ENCODE measurements around the gene EML6.
"Not testable (repeated sequence)": the region's sequence is repeated elsewhere in the genome, so short reads cannot be mapped to it uniquely, and the experiment has no call there.

EML6 gene

DNA sequence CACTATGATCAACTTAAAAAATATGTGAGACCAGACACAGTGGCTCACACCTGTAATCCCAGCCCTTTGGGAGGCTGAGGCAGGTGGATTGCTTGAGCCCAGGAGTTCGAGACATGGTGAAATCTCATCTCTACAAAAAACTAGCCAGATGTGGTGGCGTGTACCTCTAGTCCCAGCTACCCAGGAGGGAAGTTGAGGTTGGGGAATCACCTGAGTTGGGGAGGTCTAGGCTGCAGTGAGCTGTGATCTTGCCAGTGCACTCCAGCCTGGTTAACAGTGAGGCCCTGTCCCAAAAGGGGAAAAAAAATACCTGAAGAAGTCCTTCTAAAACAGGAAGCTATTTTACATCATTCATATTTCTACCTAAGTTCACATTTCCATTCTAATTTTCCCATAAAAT is 144.0 kb downstream of the EML6 start:
- Histone ChIP-seq H3K4me3 (ENCODE audit: low read length in 2 of 2) (no peak overlapping the region), H2BK5ac (ENCODE audit: low read length) (no peak overlapping the region), H2BK120ac (ENCODE audit: low read depth, low read length) (no peak overlapping the region), H2AK5ac (ENCODE audit: low read depth, low read length) (no peak overlapping the region), H3K27me3 (ENCODE audit: control insufficient read depth in 3 of 3, insufficient read depth in 3 of 3, low read depth in 1 of 3, low read length in 3 of 3) (peaks cover 0 to 2% (median 0%) of the 10 kb centered on the region in 3 experiments), H3K27ac (replicated peaks; ENCODE audit: low read length) (no peak overlapping the region), H2AFZ (ENCODE audit: low read length) (no peak overlapping the region), H3K36me3 (replicated peaks in 1 of 2; ENCODE audit: control insufficient read depth in 2 of 2, insufficient read depth in 2 of 2, low read length in 2 of 2) (peaks cover 0 to 2% of the 10 kb centered on the region in 2 donors), H3K79me1 (ENCODE audit: low read depth, low read length) (no peaks in the 10 kb centered on the region), H4K91ac (ENCODE audit: low read depth, low read length, poor library complexity) (no peak overlapping the region), H3K23ac (ENCODE audit: low read depth, low read length, poor library complexity) (no peak overlapping the region), H3K4me1 (ENCODE audit: control insufficient read depth in 2 of 2, insufficient read depth in 1 of 2, low read depth in 1 of 2, low read length in 2 of 2) (peaks cover 0 to 5% of the 10 kb centered on the region in 2 donors), H3K9ac (ENCODE audit: low read depth, low read length, poor library complexity) (no peak overlapping the region), H3K14ac (ENCODE audit: low read length) (no peak overlapping the region), H4K8ac (ENCODE audit: low read depth, low read length) (no peak overlapping the region), H3K18ac (ENCODE audit: low read length) (no peak overlapping the region), H2BK15ac (ENCODE audit: low read length) (no peak overlapping the region), H3K4ac (ENCODE audit: low read length) (no peak overlapping the region), H3K4me2 (ENCODE audit: insufficient read depth, low read length, poor library complexity, severe bottlenecking) (no peak overlapping the region), H2BK12ac (ENCODE audit: low read length) (no peak overlapping the region), H3K9me3 (replicated peaks in 1 of 2; ENCODE audit: control insufficient read depth in 2 of 2, insufficient read depth in 1 of 2, low read depth in 1 of 2, low read length in 2 of 2) (no peaks in the 10 kb centered on the region)
- WGBS, 2 donors (ENCODE audit: extremely low coverage in 2 of 2, insufficient read length in 2 of 2, insufficient replicate concordance in 1 of 2): no CpG with 5 or more reads among the region's 2 CpGs
- DNase-seq (ENCODE audit: low spot score): no peak

DNA sequence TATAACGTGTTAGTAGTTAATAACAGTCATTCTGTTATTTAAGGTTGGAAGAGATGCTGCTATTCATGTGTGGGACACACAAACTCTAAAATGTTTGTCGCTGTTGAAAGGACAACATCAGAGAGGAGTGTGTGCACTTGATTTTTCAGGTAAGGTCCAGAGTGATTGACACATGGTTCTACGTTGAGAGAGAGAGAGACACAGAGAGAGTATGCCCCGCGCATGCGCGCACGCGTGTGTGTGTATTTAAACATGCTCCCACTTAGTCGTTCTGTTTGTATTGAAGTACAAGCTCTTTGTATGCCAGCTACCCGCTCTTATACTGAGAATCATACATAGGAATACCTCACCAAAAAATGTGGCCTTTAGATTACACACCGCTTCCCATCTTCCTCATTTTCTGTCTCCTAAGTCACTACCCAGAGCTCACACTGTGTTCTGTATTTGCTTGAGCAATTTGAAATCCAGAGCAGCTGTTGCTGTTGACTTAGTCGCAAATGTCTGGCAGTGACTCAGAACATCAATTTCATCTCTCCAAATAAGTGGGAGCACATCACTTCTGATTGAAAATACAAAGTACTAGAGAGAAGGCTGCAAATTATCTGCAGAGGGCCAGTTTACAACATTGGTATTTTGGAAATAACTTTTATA is 148.1 kb downstream of the EML6 start:
- H4K91ac ChIP-seq (ENCODE audit: low read depth, low read length, poor library complexity): no peak overlapping the region
- no peak overlapping the region for H2AFZ ChIP-seq (ENCODE audit: low read length)
- H2AK5ac ChIP-seq (ENCODE audit: low read depth, low read length): no peak overlapping the region
- H3K4ac ChIP-seq (ENCODE audit: low read length): no peak overlapping the region
- no CpG with 5 or more reads among the region's 13 CpGs for WGBS, 2 donors (ENCODE audit: extremely low coverage in 2 of 2, insufficient read length in 2 of 2, insufficient replicate concordance in 1 of 2)
- no peak for DNase-seq (ENCODE audit: low spot score)
- H3K79me1 ChIP-seq (ENCODE audit: low read depth, low read length): no peaks in the 10 kb centered on the region
- H3K4me2 ChIP-seq (ENCODE audit: insufficient read depth, low read length, poor library complexity, severe bottlenecking): no peak overlapping the region
- H3K18ac ChIP-seq (ENCODE audit: low read length): no peak overlapping the region
- H3K4me1 ChIP-seq (ENCODE audit: control insufficient read depth in 2 of 2, insufficient read depth in 1 of 2, low read depth in 1 of 2, low read length in 2 of 2): peaks cover 0 to 5% of the 10 kb centered on the region in 2 donors
- no peaks in the 10 kb centered on the region for H3K9me3 ChIP-seq (replicated peaks in 1 of 2; ENCODE audit: control insufficient read depth in 2 of 2, insufficient read depth in 1 of 2, low read depth in 1 of 2, low read length in 2 of 2)
- H2BK12ac ChIP-seq (ENCODE audit: low read length): no peak overlapping the region
- no peak overlapping the region for H3K4me3 ChIP-seq (ENCODE audit: low read length in 2 of 2)
- no peak overlapping the region for H3K27ac ChIP-seq (replicated peaks; ENCODE audit: low read length)
- H3K27me3 ChIP-seq (ENCODE audit: control insufficient read depth in 3 of 3, insufficient read depth in 3 of 3, low read depth in 1 of 3, low read length in 3 of 3): peaks cover 0 to 2% (median 0%) of the 10 kb centered on the region in 3 experiments
- H3K9ac ChIP-seq (ENCODE audit: low read depth, low read length, poor library complexity): no peak overlapping the region
- no peak overlapping the region for H2BK15ac ChIP-seq (ENCODE audit: low read length)
- H4K8ac ChIP-seq (ENCODE audit: low read depth, low read length): no peak overlapping the region
- peaks cover 0 to 3% of the 10 kb centered on the region in 2 donors for H3K36me3 ChIP-seq (replicated peaks in 1 of 2; ENCODE audit: control insufficient read depth in 2 of 2, insufficient read depth in 2 of 2, low read length in 2 of 2)
- H3K14ac ChIP-seq (ENCODE audit: low read length): no peak overlapping the region
- H2BK120ac ChIP-seq (ENCODE audit: low read depth, low read length): no peak overlapping the region
- no peak overlapping the region for H2BK5ac ChIP-seq (ENCODE audit: low read length)
- no peak overlapping the region for H3K23ac ChIP-seq (ENCODE audit: low read depth, low read length, poor library complexity)

DNA sequence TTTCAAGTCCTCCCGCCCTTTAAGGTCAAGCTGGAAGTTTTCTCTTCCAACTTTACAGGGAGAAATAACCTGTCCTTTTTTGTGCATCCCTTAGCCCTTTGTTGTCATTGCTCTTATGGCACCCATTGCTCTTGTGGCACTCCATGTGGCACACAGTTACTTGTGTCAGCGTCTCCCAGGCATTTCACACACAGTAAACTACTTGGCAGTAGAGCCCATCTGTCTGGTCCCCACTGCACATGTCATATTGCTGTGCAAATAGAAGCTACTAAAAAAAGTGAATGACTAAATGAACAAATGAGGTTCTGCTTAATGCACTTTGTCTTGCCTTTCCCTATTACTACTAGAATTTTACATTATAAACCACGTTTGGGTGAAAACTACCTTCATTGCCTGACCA is 149.3 kb downstream of the EML6 start:
- Histone ChIP-seq H3K4me2 (ENCODE audit: insufficient read depth, low read length, poor library complexity, severe bottlenecking) (no peak overlapping the region), H2AFZ (ENCODE audit: low read length) (no peak overlapping the region), H3K14ac (ENCODE audit: low read length) (no peak overlapping the region), H3K4ac (ENCODE audit: low read length) (no peak overlapping the region), H2AK5ac (ENCODE audit: low read depth, low read length) (no peak overlapping the region), H2BK15ac (ENCODE audit: low read length) (no peak overlapping the region), H3K9me3 (replicated peaks in 1 of 2; ENCODE audit: control insufficient read depth in 2 of 2, insufficient read depth in 1 of 2, low read depth in 1 of 2, low read length in 2 of 2) (no peaks in the 10 kb centered on the region), H2BK5ac (ENCODE audit: low read length) (no peak overlapping the region), H3K4me3 (ENCODE audit: low read length in 2 of 2) (no peak overlapping the region), H3K23ac (ENCODE audit: low read depth, low read length, poor library complexity) (no peak overlapping the region), H3K79me1 (ENCODE audit: low read depth, low read length) (no peaks in the 10 kb centered on the region), H2BK120ac (ENCODE audit: low read depth, low read length) (no peak overlapping the region), H3K27ac (replicated peaks; ENCODE audit: low read length) (no peak overlapping the region), H3K27me3 (ENCODE audit: control insufficient read depth in 3 of 3, insufficient read depth in 3 of 3, low read depth in 1 of 3, low read length in 3 of 3) (no peaks in the 10 kb centered on the region), H4K91ac (ENCODE audit: low read depth, low read length, poor library complexity) (no peak overlapping the region), H4K8ac (ENCODE audit: low read depth, low read length) (no peak overlapping the region), H3K36me3 (replicated peaks in 1 of 2; ENCODE audit: control insufficient read depth in 2 of 2, insufficient read depth in 2 of 2, low read length in 2 of 2) (peaks cover 0 to 3% of the 10 kb centered on the region in 2 donors), H2BK12ac (ENCODE audit: low read length) (no peak overlapping the region), H3K18ac (ENCODE audit: low read length) (no peak overlapping the region), H3K4me1 (ENCODE audit: control insufficient read depth in 2 of 2, insufficient read depth in 1 of 2, low read depth in 1 of 2, low read length in 2 of 2) (peaks cover 0 to 5% of the 10 kb centered on the region in 2 donors), H3K9ac (ENCODE audit: low read depth, low read length, poor library complexity) (no peak overlapping the region)
- WGBS, 2 donors (ENCODE audit: extremely low coverage in 2 of 2, insufficient read length in 2 of 2, insufficient replicate concordance in 1 of 2): no CpG with 5 or more reads among the region's 3 CpGs
- no peak for DNase-seq (ENCODE audit: low spot score)

DNA sequence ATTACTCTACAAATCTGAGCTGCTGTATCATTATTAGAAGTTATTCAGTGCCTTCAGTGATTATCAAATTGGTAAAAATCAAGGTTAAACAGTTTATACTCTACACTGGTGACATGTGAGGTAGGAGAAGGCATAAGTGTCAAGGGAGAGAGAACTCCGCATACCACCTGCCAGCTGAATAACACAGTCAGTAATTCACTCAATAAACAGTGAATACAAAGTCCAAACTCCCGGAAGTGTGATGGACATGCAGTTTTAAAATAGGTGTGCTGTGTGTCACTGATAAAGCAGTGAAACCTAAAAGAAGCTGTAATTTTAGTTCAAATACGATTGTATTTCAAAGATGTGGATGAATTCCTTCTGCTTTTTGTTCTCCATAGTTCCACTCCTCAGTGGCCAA is 149.8 kb downstream of the EML6 start:
- no CpG with 5 or more reads among the region's 3 CpGs for WGBS, 2 donors (ENCODE audit: extremely low coverage in 2 of 2, insufficient read length in 2 of 2, insufficient replicate concordance in 1 of 2)
- not testable (repeated sequence) for H2BK12ac ChIP-seq (ENCODE audit: low read length); H3K23ac ChIP-seq (ENCODE audit: low read depth, low read length, poor library complexity); H2BK5ac ChIP-seq (ENCODE audit: low read length); H4K91ac ChIP-seq (ENCODE audit: low read depth, low read length, poor library complexity); H3K4me3 ChIP-seq (ENCODE audit: low read length in 2 of 2); H3K79me1 ChIP-seq (ENCODE audit: low read depth, low read length); H2BK15ac ChIP-seq (ENCODE audit: low read length); H3K9ac ChIP-seq (ENCODE audit: low read depth, low read length, poor library complexity); H3K4me2 ChIP-seq (ENCODE audit: insufficient read depth, low read length, poor library complexity, severe bottlenecking); H4K8ac ChIP-seq (ENCODE audit: low read depth, low read length); H3K4me1 ChIP-seq (ENCODE audit: control insufficient read depth in 2 of 2, insufficient read depth in 1 of 2, low read depth in 1 of 2, low read length in 2 of 2); H3K18ac ChIP-seq (ENCODE audit: low read length); H3K27me3 ChIP-seq (ENCODE audit: control insufficient read depth in 3 of 3, insufficient read depth in 3 of 3, low read depth in 1 of 3, low read length in 3 of 3); H2AFZ ChIP-seq (ENCODE audit: low read length); H2BK120ac ChIP-seq (ENCODE audit: low read depth, low read length); H3K14ac ChIP-seq (ENCODE audit: low read length); H3K27ac ChIP-seq (replicated peaks; ENCODE audit: low read length); H3K4ac ChIP-seq (ENCODE audit: low read length); H2AK5ac ChIP-seq (ENCODE audit: low read depth, low read length); H3K9me3 ChIP-seq (replicated peaks in 1 of 2; ENCODE audit: control insufficient read depth in 2 of 2, insufficient read depth in 1 of 2, low read depth in 1 of 2, low read length in 2 of 2); DNase-seq (ENCODE audit: low spot score); H3K36me3 ChIP-seq (replicated peaks in 1 of 2; ENCODE audit: control insufficient read depth in 2 of 2, insufficient read depth in 2 of 2, low read length in 2 of 2)

Data from neuronal stem cell (in vitro differentiated cells).